Tibial artery (tissue), 4 donors: ENCODE measurements around the gene PLLP.

Source experiments
- DNase-seq, 2 donors: peaks; one replicate each; pipeline ENCODE4 v3.0.0-alpha.2; 2019
- H3K27ac ChIP-seq, 2 donors: fragments of 200-600 bp; sonication (generic) in 1 of 2; 1 replicate in 1 of 2; 2 replicates in 1 of 2; pipeline ENCODE4 v1.5.1; 2018 to 2019; ENCODE audit warnings: mild to moderate bottlenecking in 1 of 2
- H3K27me3 ChIP-seq, 2 donors: fragments of 200-600 bp; sonication (generic) in 1 of 2; one replicate each; pipeline versions ENCODE4 v1.5.1 to v1.6.0; 2016 to 2019
- H3K36me3 ChIP-seq, 3 donors: fragments of 200-600 bp; sonication (generic) in 2 of 3; one replicate each; pipeline ENCODE4 v1.5.1; 2016 to 2019; ENCODE audit warnings: mild to moderate bottlenecking in 2 of 3
- H3K4me1 ChIP-seq, 4 donors: fragments of 200-600 bp; sonication (generic) in 2 of 4; 1 replicate in 3 of 4; 2 replicates in 1 of 4; pipeline ENCODE4 v1.5.1; 2016 to 2019
- H3K4me3 ChIP-seq, 2 donors: fragments of 200-600 bp; sonication (generic) in 1 of 2; 1 replicate in 1 of 2; 2 replicates in 1 of 2; pipeline ENCODE4 v1.5.1; 2018 to 2019; ENCODE audit warnings: mild to moderate bottlenecking in 2 of 2
- H3K9me3 ChIP-seq, 3 donors: fragments of 200-600 bp; sonication (generic) in 1 of 3; one replicate each; pipeline ENCODE4 v1.5.1; 2016 to 2019
- CTCF ChIP-seq, 2 experiments: fragments of 200-600 bp in 1 of 2; fragments of 450-650 bp in 1 of 2; IDR thresholded peaks; one replicate each; pipeline ENCODE4 v1.5.1; 2017 to 2019; ENCODE audit warnings: antibody characterized with exemption in 2 of 2, mild to moderate bottlenecking in 1 of 2, moderate library complexity in 1 of 2
- intact Hi-C: fragments of 100-400 bp; cut with DNase I; formaldehyde crosslinking; loops from one replicate; pipeline ENCODE4 v1.15.0; 2023; ENCODE audit warnings: low total_unique reads

PLLP gene

DNA sequence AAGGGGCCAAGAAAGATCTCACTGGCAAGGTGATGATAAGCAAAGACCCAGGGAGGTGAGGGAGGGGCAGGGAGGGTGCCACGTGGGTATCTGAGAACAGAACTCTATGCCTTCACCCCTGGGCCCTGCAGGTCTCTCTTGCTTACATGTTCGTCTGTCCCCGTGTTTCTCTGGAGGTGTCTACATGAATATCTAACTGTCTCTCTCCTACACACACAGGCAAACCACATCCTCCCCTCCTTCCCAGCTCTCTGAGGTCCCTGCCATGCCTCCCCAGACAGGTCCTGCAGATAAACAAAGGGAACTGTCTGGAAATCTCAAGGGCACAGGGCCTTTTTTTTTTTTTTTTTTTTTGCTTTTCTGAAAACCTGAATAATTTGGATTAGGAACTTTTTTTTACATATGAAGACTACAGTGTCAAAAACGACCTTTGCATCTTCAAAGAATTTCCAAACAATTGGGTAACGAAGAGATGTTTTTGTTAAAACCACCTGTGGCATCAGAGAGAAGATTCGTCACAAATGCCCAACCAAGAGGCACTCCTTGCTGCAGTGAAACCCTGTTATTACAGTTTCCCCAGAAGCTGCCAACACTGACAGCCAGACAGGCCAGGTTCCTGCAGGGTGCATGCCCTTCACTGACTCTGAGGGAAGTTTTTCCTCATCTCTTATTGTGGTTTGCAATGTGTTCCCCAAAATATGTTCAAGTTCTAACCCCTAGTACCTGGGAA lies 17.8 kb downstream of the PLLP start:
- no peaks in the 10 kb centered on the region for H3K9me3 ChIP-seq
- intact Hi-C loops: no loop called here
- no peak for TF ChIP-seq CTCF (IDR thresholded peaks at IDR 0.05)
- H3K27ac ChIP-seq: no peak overlapping the region
- no peak for DNase-seq
- H3K27me3 ChIP-seq: no peaks in the 10 kb centered on the region
- no peak overlapping the region for H3K4me3 ChIP-seq
- no peaks in the 10 kb centered on the region for H3K36me3 ChIP-seq
- H3K4me1 ChIP-seq: no peaks in the 10 kb centered on the region

GRCh38 chr16:57265850-57266530 lies 18.5 kb downstream of the PLLP start:
- Histone ChIP-seq H3K9me3 (no peaks in the 10 kb centered on the region), H3K4me3 (no peak overlapping the region), H3K27me3 (no peaks in the 10 kb centered on the region), H3K36me3 (no peaks in the 10 kb centered on the region), H3K4me1 (no peaks in the 10 kb centered on the region), H3K27ac (no peak overlapping the region)
- peak; percentile 43 to 75 for DNase-seq
- TF ChIP-seq CTCF (IDR thresholded peaks at IDR 0.05): no peak
- intact Hi-C loops: no loop called here

- Histone ChIP-seq H3K9me3 (no peaks in the 10 kb centered on the region), H3K4me3 (no peak overlapping the region), H3K27me3 (no peaks in the 10 kb centered on the region), H3K4me1 (peaks cover 0 to 7% (median 2%) of the 10 kb centered on the region in 4 donors), H3K27ac (no peak overlapping the region), H3K36me3 (no peaks in the 10 kb centered on the region)
- no peak for DNase-seq
- TF ChIP-seq CTCF (IDR thresholded peaks at IDR 0.05): no peak
- intact Hi-C loops: no loop called here
These were observed 19.5 kb downstream of the PLLP start for GRCh38 chr16:57264950-57265371.

DNA sequence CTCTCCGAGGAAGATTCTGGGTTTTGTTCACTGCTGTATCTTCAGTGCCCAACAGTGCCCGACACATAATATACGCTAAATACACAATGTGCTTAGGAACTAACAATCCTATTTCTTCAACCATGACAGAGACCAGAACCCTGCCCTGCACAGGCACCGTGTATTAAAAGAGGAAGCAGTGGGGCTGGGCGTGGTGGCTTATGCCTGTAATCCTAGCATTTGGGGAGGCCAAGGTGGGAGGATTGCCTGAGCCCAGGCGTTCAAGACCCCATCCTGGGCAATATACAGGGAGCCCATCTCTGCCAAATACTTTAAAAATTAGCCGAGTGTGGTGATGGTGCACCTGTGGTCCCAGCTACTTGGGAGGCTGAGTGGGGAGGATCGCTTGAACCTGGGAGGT lies 20.1 kb downstream of the PLLP start:
- peak in 1 of 2 donors; percentile 37 for DNase-seq
- intact Hi-C loops: no loop called here
- no peak overlapping the region for H3K4me3 ChIP-seq
- H3K36me3 ChIP-seq: no peaks in the 10 kb centered on the region
- H3K4me1 ChIP-seq: peaks cover 0 to 10% (median 2%) of the 10 kb centered on the region in 4 donors
- no peaks in the 10 kb centered on the region for H3K27me3 ChIP-seq
- H3K27ac ChIP-seq: no peak overlapping the region
- no peaks in the 10 kb centered on the region for H3K9me3 ChIP-seq
- TF ChIP-seq CTCF (IDR thresholded peaks at IDR 0.05): no peak

DNA sequence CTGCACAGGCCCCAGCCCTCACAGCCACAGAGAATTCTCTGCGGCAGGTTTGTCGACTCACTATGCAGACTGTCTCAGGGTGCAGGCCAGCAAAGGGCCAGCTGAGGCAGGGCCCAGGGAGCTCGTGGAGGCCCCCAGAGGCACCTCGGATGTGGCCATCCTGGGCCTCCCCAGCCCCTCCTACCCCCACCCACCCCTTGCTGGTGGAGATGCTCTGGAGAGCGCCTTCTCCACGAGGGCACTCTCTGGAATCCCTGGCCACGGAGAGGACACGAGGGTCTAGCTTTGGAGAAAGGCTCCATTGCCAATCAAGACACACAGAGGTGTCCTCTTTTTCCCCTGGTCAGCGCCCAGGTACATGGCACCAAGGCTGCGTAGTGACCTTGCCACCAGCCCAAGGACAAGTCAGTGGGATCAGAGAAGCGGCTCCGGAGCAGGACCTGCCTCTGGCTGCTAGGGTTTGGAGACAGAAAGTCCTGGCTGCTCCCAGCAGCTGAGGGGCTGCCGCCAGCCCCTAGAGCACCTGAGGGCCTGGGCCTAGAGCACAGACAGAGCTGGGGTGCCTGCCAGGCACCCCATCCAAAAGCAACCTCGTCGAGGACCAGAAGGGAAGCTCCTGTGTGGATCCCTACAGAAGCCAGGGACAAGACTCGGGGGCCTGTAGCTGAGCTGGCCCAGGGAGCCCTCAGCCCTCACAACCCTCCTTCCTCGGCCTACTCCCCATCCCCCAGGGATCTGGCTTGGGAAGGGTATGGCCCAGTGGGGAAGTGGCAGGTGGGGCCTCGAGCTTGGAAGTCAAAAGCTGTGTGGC lies 20.7 kb downstream of the PLLP start:
- no peak overlapping the region for H3K27ac ChIP-seq
- DNase-seq: peak in 1 of 2 donors; percentile 54
- intact Hi-C loops: no loop called here
- H3K9me3 ChIP-seq: no peaks in the 10 kb centered on the region
- no peak overlapping the region for H3K4me3 ChIP-seq
- peaks cover 0 to 10% (median 2%) of the 10 kb centered on the region in 4 donors for H3K4me1 ChIP-seq
- no peak for TF ChIP-seq CTCF (IDR thresholded peaks at IDR 0.05)
- H3K36me3 ChIP-seq: no peaks in the 10 kb centered on the region
- H3K27me3 ChIP-seq: no peaks in the 10 kb centered on the region
